Caki2 (cell line): ENCODE data around the gene MDK. TPM values are rescaled to one million over a fixed set of nuclear protein-coding genes. Genes with fewer than 3 reads are reported as not detected.
"Not testable (repeated sequence)": the region's sequence is repeated elsewhere in the genome, so short reads cannot be mapped to it uniquely, and the experiment has no call there.

Source experiments
- DNase-seq: peaks from one replicate; pipeline ENCODE4 v3.0.0-alpha.2; 2015; ENCODE audit warnings: low read depth
- in situ Hi-C: cut with HindIII; loops from 2 replicates; pipeline ENCODE4 v1.10.0; 2016; ENCODE audit warnings: low sequenced_read_pairs, low pct_unique_long_range_greater_than_20kb, mixed read lengths
- total RNA-seq: library from RNA; depleted of rRNA; stranded (reverse); fragments of >200 nt; shearing (Covaris generic); gene quantifications from 2 replicates; pipeline ENCODE4 v1.2.3, GENCODE V29; 2014; ENCODE audit warnings: low replicate concordance

Gene MDK
- total RNA-seq, 1 experiment from 2014 or later = 155 TPM

DNA sequence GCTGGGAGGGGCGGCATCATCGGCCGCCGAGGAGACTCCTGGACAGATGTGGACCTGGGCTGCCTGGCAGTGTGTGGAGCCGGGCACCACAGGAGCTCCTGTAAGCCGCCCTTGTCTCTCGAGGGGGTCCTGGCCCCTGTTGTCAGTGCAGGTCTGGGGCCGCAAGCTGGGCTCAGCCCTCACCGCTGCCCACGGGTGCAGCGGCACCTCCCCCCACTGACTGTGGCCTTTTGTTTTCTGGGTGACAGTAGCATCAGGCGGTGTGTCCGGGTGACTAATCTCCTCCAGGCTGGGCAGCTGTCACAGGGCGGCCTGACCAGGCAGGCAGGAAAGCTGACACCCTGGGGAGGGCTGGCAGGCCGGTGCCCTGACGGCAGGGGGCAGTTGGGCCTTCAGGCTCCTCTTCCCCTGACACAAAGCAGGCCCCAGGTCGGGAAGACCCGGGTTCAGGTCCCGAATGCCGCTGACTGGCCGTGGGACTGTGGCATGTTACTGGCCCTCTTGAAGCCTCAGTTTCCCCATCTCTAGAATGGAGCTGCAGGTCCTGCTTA lies 17.9 kb upstream of the MDK start:
- in situ Hi-C loops = no loop called here
- peak; percentile 81 for DNase-seq

DNA sequence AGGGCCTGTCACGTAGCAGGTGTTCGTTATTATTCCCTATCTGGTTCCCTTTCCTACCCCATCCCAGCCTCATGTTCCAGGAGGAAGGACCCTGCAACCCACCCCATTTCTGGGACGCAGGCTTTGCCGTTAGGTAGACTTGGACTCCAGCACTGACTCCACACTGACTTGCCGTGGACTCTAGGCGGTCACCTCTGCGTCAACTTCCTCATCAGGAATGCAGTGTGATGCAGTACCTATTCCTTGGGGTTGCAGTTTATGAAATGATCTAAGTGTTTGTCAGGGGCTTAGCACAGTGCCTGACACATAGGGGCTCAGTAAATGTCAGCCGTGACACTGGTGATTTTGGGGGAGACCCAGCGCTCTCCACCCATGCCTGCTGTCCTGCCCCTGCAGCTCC lies 17.4 kb upstream of the MDK start:
- no peak for DNase-seq
- in situ Hi-C loops = no loop called here

DNA sequence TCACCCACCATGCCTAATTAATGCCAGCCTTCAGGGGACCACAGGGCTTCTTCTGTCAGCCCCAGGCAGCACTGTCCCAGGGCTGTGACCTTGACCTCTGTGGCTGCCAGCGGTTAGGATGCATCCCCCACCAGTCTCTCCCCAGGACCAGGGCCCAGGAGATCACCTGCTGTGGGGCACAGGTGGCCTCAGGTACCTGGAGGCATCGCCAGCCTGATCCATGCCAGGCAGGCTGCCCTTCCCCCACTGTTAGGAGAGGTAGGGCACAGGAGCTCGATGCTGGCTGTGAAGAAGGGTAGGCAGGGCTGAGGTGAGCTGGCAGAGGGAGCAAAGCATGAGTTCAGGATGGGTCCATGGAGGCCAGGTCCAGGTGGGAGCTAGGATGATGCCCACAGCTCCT lies 16.7 kb upstream of the MDK start:
- no peak for DNase-seq
- in situ Hi-C loops = no loop called here

DNA sequence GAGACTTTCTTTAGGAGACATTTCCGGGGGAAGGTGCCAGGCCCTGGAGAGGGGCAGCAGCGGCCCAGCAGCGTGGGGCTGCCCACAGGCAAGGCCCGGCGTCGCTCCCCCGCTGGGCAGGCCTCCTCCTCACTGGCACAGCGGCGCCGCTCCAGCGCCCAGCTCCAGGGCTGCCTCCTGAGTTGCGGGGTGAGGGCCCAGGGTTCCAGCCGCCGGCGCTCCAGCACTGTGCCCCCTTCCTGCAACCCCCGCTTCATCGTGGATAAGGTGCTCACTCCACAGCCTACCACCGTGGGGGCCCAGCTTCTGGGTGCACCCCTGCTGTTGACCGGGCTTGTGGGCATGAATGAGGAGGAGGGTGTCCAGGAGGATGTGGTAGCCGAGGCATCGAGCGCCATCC lies 15.2 kb upstream of the MDK start:
- in situ Hi-C loops = no loop called here

DNA sequence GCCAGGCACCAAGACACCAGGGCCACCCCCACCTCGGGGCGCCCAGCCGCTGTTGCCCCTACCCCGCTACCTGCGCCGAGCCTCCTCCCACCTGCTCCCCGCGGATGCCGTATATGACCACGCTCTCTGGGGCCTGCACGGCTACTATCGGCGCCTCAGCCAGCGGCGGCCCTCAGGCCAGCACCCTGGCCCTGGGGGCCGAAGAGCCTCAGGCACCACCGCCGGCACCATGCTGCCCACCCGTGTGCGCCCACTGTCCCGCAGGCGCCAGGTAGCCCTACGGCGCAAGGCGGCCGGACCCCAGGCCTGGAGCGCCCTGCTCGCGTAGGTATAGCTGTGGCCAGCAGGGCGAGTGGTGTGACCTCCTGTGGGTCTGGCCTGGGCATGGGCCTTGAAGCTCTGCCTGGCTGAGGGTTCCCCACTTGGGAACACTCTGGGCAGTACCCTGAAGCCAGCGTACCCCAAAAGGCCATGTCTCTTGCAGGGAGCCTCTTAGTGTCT lies 14.8 kb upstream of the MDK start:
- in situ Hi-C loops = no loop called here

More for the DNA sequence above, 15.2 kb upstream of the MDK start:
- DNase-seq = no peak

DNA sequence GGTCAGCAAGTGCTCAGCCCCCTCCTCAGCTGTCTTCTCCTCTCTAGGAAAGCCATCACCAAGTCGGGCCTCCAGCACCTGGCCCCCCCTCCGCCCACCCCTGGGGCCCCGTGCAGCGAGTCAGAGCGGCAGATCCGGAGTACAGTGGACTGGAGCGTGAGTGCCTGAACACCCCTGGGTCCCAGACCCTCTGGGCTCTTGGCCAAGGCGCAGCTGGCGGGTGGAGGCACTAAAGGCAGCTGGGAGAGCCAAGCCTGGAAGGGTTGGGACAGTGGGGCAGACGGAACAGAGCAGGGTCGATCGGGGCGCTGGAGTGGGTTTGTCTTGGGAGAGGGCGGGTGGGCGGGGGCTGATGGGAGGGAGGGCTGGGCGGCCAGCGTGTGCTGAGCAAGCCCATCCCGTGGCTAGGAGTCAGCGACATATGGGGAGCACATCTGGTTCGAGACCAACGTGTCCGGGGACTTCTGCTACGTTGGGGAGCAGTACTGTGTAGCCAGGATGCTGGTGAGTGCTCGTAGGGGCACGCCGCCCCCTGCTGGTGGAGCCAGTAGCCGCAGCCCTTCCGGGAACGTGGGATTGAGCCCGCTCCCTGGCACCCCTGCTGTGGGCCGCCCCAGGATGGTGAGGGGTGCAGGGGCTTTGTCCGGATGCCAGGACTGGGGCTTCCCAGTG lies 14.1 kb upstream of the MDK start:
- no peak for DNase-seq
- in situ Hi-C loops = no loop called here

More for the DNA sequence above, 14.8 kb upstream of the MDK start:
- DNase-seq = no peak

DNA sequence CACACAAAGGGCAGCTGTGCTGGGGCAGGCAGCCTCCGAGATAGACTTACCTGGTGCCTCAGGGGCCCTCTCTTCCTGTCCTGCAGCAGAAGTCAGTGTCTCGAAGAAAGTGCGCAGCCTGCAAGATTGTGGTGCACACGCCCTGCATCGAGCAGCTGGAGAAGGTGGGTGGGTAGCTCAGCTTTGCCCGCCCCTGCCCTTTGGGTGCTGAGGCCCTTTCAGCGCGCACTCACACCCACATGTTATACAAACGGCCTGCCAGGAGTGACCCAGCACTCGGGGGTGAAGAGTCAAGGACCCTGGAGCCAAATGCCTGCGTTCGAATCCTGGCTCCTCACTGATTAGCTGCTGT lies 13.6 kb upstream of the MDK start:
- no peak for DNase-seq
- in situ Hi-C loops = no loop called here

DNA sequence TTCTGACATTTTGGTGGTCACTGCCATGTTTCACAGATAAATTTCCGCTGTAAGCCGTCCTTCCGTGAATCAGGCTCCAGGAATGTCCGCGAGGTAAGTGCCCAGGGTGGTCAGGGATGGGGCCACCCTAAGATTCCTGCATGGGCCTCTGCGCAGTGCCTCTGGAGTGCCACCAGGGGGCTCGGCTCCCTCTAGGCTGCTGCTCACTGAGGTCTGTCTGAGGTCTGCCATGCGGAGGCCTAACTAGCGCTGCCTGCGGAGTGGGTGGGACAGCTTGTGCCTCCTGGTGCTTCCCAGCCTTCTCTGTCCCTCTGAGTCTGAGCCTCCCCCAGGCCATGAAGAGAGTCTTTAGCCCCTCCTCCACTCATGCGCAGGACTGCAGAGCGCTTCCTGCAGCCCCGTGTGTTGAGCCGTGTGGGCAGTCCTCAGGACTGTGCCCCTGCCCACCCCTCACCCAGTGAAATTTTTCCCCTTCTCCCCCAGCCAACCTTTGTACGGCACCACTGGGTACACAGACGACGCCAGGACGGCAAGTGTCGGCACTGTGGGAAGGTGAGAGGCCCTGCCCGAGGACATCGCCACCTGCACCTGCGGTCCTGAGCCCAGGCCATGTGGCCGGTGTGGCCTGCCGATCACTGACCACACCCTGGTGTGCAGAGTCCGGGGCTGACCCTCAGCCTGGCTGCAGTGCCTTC lies 11.9 kb upstream of the MDK start:
- in situ Hi-C loops = no loop called here
- peak; percentile 57 for DNase-seq

DNA sequence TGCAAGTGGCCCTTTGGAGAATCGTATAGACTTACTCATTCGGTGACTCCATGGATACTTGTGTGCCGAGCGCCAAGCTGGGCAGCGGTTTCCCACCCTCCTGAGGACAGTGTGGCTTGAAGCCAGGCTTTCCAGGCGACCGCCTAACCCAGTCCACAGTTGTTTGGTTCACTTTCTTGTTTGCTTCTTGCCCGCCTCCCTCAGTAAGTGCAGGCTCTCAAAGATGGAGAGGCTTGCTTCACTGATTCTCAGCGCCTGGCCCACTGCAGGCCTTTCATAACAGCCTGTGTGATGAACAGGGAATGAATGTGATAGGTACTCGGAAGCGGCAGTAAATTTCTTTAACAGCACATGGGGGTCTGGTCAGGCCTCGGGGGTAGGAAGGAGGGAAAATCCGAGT lies 11.2 kb upstream of the MDK start:
- in situ Hi-C loops = no loop called here
- no peak for DNase-seq

DNA sequence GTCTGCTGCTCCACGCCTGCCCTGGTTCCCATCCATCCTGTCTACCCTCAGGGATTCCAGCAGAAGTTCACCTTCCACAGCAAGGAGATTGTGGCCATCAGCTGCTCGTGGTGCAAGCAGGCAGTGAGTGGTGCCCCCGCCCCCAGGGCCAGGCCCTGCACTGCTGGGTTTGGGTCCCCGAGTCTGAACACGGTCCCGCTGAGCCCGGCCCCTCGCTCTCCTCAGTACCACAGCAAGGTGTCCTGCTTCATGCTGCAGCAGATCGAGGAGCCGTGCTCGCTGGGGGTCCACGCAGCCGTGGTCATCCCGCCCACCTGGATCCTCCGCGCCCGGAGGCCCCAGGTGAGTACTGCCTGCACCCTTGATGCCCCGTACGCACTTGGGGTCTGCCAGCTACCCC lies 10.2 kb upstream of the MDK start:
- DNase-seq, in situ Hi-C loops: not testable (repeated sequence)

DNA sequence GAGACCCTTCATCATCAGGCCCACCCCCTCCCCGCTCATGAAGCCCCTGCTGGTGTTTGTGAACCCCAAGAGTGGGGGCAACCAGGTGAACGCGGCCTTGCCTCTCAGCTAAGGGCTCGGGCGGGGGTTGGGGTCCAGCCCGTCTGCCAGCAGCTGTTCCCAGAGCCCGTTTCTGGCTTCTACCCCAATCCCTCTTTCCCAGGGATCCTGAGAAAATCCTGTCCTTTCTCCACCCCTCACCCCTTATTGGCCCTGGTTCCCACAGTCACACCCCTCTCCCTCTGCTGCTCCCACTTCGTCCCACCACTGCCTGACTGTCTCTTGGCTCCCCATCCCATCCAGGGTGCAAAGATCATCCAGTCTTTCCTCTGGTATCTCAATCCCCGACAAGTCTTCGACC lies 9.4 kb upstream of the MDK start:
- DNase-seq = no peak
- in situ Hi-C loops = no loop called here

DNA sequence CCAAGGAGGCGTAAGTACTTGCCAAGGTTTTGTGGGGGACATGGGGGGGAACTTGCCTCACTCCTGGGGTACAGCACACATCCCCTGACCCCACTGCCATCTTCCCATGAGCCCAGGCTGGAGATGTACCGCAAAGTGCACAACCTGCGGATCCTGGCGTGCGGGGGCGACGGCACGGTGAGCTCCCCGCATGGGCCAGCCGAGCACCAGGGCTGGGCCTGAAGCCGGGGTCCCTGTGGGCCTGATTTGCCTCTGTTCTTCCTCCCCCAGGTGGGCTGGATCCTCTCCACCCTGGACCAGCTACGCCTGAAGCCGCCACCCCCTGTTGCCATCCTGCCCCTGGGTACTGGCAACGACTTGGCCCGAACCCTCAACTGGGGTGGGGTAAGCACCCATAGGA lies 9.0 kb upstream of the MDK start:
- in situ Hi-C loops, DNase-seq: not testable (repeated sequence)

DNA sequence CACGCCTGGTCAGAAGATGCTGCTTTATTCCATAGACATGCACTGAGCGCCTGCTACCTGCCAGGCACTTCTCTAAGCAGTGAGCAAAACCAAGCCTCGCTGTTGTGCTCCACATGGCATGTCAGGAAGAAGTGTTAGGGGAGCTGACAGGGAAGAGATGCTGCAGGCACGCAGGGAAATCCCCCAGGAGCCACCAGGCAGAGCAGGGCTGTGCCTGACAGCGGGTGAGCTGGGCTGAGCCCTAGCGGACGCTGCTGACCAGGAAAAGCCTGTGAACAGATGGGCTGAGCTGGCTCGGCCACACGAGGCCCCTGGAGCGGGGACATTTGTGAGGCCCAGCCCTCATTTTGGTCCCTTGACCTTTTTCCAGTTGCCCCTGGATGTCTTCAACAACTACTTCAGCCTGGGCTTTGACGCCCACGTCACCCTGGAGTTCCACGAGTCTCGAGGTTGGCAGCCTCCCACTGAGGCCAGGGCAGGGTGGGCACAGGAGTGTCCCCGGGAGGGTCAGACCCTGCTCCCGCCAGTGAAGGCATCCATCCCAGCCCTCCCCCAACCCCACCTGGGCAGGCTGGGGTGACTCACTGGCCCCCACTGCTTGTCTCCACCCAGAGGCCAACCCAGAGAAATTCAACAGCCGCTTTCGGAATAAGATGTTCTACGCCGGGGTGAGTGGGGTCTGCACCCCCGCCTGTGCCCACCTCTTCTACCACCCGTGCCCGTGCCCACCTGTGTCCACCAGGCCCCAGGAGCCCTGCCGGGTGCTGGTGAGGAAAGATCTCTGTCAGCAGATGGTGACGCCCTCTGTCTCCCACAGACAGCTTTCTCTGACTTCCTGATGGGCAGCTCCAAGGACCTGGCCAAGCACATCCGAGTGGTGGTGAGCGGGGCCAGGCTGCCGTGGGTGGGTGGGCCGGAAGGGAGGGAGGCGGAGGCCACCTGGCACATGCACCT lies 7.4 kb upstream of the MDK start:
- in situ Hi-C loops = no loop called here
- no peak for DNase-seq

DNA sequence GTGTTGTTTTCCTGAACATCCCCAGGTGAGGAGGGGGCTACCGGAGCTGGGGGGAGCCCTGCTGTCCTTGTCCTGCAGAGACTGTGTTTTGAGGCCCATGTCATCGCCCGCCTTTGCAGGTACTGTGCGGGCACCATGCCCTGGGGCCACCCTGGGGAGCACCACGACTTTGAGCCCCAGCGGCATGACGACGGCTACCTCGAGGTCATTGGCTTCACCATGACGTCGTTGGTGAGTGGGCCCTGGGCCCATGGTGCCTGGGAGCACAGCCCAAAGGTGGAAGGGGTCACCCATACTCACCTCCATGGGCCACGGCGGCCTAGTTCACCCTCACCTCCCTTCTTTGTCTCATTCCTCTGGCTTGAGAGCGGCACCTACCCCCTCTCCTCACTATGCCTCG lies 6.7 kb upstream of the MDK start:
- in situ Hi-C loops = no loop called here
- DNase-seq = no peak

DNA sequence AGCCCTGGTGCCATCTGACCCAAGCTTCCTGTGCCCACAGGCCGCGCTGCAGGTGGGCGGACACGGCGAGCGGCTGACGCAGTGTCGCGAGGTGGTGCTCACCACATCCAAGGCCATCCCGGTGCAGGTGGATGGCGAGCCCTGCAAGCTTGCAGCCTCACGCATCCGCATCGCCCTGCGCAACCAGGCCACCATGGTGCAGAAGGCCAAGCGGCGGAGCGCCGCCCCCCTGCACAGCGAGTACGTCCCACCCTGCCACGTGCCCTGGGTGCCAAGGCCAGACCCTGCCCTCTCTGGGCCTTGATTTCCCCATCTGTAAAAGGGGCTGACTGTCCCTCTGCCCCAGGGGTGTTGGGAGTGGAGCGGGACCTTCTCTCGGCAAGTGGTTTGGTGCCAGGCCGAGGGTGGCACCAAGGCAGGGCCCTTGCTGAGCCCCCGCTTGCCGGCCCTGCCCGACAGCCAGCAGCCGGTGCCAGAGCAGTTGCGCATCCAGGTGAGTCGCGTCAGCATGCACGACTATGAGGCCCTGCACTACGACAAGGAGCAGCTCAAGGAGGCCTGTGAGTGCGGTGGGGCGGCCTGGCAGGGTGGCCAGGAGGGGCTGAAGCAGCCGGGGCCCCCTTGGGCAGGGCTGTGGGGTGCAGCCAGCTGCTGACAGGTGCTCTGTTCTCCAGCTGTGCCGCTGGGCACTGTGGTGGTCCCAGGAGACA lies 5.9 kb upstream of the MDK start:
- no peak for DNase-seq
- in situ Hi-C loops = no loop called here

DNA sequence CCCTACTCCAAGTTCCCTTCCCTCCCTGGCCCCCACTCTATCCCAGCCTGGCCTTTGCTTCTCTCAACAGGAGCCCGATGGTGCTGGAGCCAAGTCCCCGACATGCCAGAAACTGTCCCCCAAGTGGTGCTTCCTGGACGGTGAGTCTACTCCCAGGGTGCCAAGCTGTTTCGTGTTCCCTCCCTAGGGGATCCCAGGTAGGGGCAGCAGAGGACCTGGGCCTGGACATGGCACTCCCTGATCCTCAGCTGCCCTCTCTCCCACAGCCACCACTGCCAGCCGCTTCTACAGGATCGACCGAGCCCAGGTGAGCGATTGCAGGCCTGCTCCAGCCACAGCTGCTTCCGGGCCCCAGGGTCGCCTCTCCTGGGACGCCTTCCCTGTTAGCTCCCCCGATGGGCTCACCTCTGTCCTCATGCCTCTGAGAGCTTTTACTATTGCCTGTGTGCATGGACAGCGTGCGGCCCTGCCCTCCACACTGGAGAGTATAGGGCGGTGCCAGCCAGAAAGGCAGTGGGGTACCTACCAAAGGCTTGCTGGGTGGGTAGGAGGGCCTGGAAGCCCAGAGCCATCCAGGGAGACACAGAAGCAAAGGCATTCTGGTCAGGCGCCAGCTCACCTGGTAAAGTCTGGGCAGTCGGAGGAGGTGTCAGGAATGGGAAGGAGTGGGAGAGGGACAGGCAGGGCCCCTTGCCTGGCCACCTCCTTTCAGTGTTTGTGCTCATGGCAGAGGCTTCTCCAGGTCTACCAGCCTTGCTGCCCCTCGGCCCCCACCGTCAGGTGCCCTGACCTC lies 5.0 kb upstream of the MDK start:
- in situ Hi-C loops = no loop called here
- no peak for DNase-seq

DNA sequence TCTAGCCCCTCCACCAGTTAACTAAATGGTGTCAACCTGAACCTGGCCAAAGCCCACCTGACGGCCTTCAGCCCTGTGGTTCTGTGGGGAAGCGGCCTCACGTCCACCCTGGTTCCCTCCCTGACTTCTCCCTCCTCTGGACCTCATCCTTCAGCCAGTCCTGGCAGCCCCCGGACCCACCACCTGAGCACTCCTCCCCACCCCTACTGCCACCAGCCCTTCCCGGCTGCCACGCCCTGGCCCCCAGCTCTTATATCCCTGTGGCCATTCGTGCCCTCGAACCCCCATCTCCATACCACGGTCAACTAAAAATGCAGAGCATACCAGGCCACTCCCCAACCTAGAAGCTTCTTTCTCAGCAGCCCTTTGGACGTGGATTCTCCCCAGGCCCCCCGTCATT lies 4.2 kb upstream of the MDK start:
- in situ Hi-C loops = no loop called here
- no peak for DNase-seq
